KMS-11 (cell line): ENCODE measurements around the gene RNASET2.

Source experiments
- H2AFZ ChIP-seq: fragments of 200-600 bp; sonication (generic); 2 replicates; pipeline ENCODE4 v1.6.1; 2016; ENCODE audit warnings: antibody characterized with exemption, mixed run types, low read depth
- H3K27ac ChIP-seq: fragments of 200-600 bp; sonication (generic); 2 replicates; pipeline ENCODE4 v1.6.1; 2016; ENCODE audit warnings: mild to moderate bottlenecking, mixed run types
- H3K27me3 ChIP-seq: fragments of 200-600 bp; sonication (generic); 2 replicates; pipeline ENCODE4 v1.6.1; 2017; ENCODE audit warnings: mild to moderate bottlenecking, low read depth, mixed run types, moderate library complexity; ENCODE audit not compliant: insufficient read depth
- H3K36me3 ChIP-seq: fragments of 200-600 bp; sonication (generic); 2 replicates; pipeline ENCODE4 v1.6.1; 2017; ENCODE audit warnings: mild to moderate bottlenecking, mixed run types; ENCODE audit not compliant: insufficient read depth
- H3K4me1 ChIP-seq: fragments of 200-600 bp; sonication (generic); 2 replicates; pipeline ENCODE4 v1.6.1; 2016; ENCODE audit warnings: mild to moderate bottlenecking, low read depth, mixed run types; ENCODE audit not compliant: poor library complexity, severe bottlenecking
- H3K4me2 ChIP-seq: fragments of 200-600 bp; sonication (generic); 2 replicates; pipeline ENCODE4 v1.7.0; 2016; ENCODE audit warnings: mild to moderate bottlenecking, mixed run types
- H3K4me3 ChIP-seq: fragments of 200-600 bp; sonication (generic); IDR thresholded peaks from 2 replicates; pipeline ENCODE4 v1.6.1; 2017; ENCODE audit warnings: low read depth, low read length, mixed read lengths; ENCODE audit not compliant: insufficient read depth
- H3K79me2 ChIP-seq: fragments of 200-600 bp; sonication (generic); 2 replicates; pipeline ENCODE4 v1.6.1; 2016; ENCODE audit warnings: low read depth, mixed run types; ENCODE audit not compliant: insufficient read depth
- H3K9ac ChIP-seq: fragments of 200-600 bp; sonication (generic); 2 replicates; pipeline ENCODE4 v1.6.1; 2016; ENCODE audit warnings: mild to moderate bottlenecking, mixed run types
- H4K20me1 ChIP-seq: fragments of 200-600 bp; sonication (generic); 2 replicates; pipeline ENCODE4 v1.6.1; 2016; ENCODE audit warnings: mild to moderate bottlenecking, mixed run types; ENCODE audit not compliant: insufficient read depth
- TF ChIP-seq, protein P1 (sequence below): fragments of 200-600 bp; sonication (generic); conservative IDR thresholded peaks from 2 replicates; pipeline ENCODE4 v1.6.1; 2017; ENCODE audit warnings: low read depth, mild to moderate bottlenecking, antibody characterized with exemption, low read length, moderate library complexity, mixed read lengths

RNASET2 gene

DNA sequence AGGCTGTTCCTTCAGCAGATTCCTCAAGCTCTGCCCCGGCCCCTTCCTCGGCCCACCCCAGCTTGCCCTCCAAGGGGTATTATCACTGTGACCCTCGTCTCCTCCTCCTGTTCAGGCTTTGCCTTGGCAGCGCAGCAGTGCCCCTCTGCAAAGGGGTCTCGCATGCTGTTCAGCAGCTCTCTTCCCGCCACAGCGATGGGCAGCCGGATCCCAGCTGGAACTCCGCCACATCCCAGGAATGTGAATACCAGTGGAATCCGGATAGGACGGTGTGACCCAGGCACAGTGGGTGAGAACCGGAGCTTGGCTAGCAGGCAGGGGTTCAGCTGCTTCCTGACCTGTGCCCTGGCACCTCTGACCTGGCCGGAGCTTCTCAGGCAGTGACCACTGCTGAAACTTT is 52.9 kb downstream of the RNASET2 start:
- Histone ChIP-seq H3K9ac (no peak overlapping the region), H3K36me3 (no peaks in the 10 kb centered on the region), H2AFZ (no peak overlapping the region), H3K27me3 (no peaks in the 10 kb centered on the region), H3K4me2 (no peak overlapping the region), H3K27ac (no peak overlapping the region), H3K4me1 (no peaks in the 10 kb centered on the region), H3K79me2 (no peaks in the 10 kb centered on the region), H4K20me1 (no peaks in the 10 kb centered on the region), H3K4me3 (no peak overlapping the region)
- TF ChIP-seq, protein P1, sequence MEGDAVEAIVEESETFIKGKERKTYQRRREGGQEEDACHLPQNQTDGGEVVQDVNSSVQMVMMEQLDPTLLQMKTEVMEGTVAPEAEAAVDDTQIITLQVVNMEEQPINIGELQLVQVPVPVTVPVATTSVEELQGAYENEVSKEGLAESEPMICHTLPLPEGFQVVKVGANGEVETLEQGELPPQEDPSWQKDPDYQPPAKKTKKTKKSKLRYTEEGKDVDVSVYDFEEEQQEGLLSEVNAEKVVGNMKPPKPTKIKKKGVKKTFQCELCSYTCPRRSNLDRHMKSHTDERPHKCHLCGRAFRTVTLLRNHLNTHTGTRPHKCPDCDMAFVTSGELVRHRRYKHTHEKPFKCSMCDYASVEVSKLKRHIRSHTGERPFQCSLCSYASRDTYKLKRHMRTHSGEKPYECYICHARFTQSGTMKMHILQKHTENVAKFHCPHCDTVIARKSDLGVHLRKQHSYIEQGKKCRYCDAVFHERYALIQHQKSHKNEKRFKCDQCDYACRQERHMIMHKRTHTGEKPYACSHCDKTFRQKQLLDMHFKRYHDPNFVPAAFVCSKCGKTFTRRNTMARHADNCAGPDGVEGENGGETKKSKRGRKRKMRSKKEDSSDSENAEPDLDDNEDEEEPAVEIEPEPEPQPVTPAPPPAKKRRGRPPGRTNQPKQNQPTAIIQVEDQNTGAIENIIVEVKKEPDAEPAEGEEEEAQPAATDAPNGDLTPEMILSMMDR: no peak

DNA sequence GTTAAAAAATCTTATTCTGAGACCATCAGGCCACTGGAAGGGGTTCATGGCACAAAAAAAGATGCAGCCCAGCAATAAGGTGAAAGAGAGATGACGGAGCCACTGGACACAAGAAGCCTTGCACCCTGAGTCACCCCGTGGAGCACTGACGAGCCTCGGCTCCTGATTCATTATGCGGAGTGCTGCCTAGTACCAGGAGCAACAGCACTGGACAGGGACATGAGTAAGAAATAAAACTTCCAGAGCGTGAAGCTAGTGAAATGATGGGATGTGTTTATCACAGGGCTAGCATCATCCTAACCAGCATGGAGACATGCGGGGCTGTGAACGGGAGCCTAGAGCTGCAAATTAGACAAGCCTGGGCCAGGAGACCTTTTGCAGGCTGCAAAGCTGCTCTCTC is 53.3 kb downstream of the RNASET2 start:
- Histone ChIP-seq H3K27ac (no peak overlapping the region), H3K79me2 (no peaks in the 10 kb centered on the region), H3K9ac (no peak overlapping the region), H3K4me2 (no peak overlapping the region), H3K36me3 (no peaks in the 10 kb centered on the region), H2AFZ (no peak overlapping the region), H3K4me3 (no peak overlapping the region), H3K4me1 (no peaks in the 10 kb centered on the region), H4K20me1 (no peaks in the 10 kb centered on the region), H3K27me3 (no peaks in the 10 kb centered on the region)
- TF ChIP-seq, protein P1: no peak

DNA sequence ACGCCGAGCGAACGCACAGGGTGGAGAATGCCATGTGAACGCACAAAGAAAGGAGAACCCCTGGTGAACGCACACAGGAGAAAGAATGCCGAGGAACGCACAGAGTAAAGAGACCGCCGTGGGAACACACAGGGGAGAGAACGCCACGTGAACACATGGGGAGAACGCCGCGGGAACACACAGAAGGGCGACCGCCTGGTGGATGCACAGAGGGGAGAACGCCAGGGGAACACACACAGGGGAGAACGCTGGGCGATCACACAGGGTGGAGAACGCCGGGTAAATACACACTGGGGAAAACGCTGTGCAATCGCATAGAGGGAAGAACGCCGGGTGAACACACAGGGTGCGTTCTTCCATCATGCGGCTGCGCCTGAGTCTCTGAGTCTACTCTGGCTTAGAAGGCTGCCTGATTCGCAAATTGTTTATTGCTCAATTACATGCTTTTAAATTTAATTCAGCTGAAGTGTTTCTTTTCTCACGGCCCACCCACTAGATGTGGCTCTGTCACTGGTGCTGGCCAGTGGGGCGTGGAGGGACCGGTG is 54.1 kb downstream of the RNASET2 start:
- Histone ChIP-seq H3K36me3 (no peaks in the 10 kb centered on the region), H4K20me1 (no peaks in the 10 kb centered on the region), H3K4me3 (no peak overlapping the region), H2AFZ (no peak overlapping the region), H3K79me2 (no peaks in the 10 kb centered on the region), H3K4me1 (no peaks in the 10 kb centered on the region), H3K27ac (no peak overlapping the region), H3K4me2 (no peak overlapping the region), H3K9ac (no peak overlapping the region), H3K27me3 (no peaks in the 10 kb centered on the region)
- TF ChIP-seq, protein P1: no peak

DNA sequence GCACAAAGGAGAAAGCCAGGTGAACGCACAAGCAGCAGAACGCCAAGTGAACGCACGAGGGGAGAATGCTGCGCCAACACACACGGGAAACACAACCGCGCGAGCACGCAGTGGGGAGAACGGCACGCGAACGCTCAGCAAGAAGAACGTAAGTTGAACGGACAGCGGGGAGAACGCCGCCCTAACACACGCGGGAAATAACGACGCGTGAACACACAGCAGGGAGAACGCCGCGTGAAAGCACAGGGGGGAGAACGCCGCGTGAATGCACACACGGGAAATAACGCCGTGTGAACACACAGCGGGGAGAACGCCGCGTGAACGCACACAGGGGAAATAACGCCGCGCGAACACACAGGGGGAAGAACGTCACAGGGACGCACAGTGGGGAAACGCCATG is 54.7 kb downstream of the RNASET2 start:
- H3K9ac ChIP-seq: no peak overlapping the region
- no peaks in the 10 kb centered on the region for H4K20me1 ChIP-seq
- TF ChIP-seq, protein P1: no peak
- no peak overlapping the region for H3K4me2 ChIP-seq
- H2AFZ ChIP-seq: no peak overlapping the region
- no peaks in the 10 kb centered on the region for H3K79me2 ChIP-seq
- H3K27me3 ChIP-seq: no peaks in the 10 kb centered on the region
- H3K36me3 ChIP-seq: no peaks in the 10 kb centered on the region
- H3K27ac ChIP-seq: no peak overlapping the region
- no peaks in the 10 kb centered on the region for H3K4me1 ChIP-seq
- no peak overlapping the region for H3K4me3 ChIP-seq
